Activated naive CD4-positive, alpha-beta T cell treated with anti-CD3 and anti-CD28 coated beads, Interleukin-2, amount 50 U/mL, for 16 hours (primary cell): ENCODE results near the gene NOS3.
A peak's percentile ranks its signal among the peaks of the same experiment; 100 is the strongest.
"Not testable (repeated sequence)": the region's sequence is repeated elsewhere in the genome, so short reads cannot be mapped to it uniquely, and the experiment has no call there.

ENCODE experiments used
- DNase-seq: peaks from one replicate; pipeline ENCODE4 v3.0.0-alpha.2; 2020

Gene NOS3

DNA sequence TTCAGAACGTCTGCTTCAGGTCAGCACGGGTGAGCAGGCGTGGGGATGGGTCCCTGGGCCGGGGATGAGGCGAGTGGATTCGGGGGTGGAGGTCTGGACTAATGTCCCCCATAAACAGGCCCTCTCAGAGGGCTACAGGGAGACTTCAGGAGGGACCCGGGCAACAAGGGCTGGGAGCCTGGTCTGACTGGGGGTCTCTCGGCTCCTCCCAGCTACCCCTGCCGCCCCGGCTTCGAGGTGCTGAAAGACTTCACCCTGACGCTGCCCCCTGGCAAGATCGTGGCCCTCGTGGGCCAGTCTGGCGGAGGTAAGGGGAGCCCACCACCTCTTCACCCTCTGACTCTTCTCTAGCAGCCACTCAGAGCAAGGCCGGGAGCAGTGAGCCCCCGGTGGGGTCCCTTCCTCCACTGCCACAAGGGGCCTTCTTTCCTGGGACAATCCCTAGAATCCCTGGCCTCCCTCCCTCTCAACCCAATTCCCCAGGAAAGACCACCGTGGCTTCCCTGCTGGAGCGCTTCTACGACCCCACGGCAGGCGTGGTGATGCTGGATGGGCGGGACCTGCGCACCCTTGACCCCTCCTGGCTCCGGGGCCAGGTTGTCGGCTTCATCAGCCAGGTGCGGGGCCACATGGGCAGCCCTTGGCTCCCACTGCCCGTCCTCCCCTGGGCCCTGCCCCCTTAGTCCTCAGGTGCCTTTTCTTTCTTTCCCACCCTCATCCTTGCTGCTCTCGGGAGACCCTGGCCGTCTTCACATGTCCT lies 50.0 kb downstream of the NOS3 start:
- no peak for DNase-seq

DNA sequence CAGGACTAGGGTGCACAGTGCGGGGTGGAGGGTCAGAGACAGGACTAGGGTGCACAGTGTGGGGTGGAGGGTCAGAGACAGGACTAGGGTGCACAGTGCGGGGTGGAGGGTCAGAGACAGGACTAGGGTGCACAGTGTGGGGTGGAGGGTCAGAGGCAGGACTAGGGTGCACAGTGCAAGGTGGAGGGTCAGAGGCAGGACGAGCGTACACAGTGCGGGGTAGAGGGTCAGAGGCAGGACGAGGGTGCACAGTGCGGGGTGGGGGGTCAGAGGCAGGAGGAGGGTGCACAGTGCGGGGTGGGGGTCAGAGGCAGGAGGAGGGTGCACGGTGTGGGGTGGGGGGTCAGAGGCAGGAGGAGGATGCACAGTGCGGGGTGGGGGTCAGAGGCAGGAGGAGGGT lies 52.6 kb downstream of the NOS3 start:
- DNase-seq: not testable (repeated sequence)

DNA sequence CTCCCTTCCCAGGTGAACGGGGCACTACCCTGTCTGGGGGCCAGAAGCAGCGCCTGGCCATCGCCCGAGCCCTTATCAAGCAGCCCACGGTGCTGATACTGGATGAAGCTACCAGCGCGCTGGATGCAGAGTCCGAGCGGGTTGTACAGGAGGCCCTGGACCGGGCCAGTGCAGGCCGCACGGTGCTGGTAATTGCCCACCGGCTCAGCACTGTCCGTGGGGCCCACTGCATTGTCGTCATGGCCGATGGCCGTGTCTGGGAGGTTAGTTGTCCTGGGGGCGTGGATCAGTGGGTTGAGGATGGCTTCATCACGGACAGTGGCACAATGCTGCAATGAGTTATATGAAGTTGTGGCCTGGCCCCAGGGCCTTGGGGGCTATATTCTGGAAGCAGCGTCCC lies 53.1 kb downstream of the NOS3 start:
- DNase-seq: no peak

DNA sequence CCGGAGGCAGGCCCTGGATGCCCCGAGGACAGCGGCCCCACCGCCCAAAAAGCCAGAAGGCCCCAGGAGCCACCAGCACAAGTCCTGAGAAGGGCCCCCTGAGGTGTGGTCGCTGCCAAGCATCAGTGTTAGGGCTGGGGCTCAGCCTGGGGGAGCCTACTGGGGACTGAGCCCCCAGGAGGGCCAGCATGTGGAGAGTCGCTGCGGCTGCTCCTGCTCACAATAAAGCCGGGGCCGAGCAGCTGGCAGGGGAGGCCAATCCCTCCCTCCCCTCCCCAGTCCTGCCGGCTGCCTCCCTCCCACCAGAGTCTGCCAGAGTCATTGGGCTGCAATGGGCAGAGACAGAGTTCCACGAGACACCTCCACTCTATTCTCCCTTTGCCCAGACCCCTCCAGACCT lies 54.4 kb downstream of the NOS3 start:
- no peak for DNase-seq

DNA sequence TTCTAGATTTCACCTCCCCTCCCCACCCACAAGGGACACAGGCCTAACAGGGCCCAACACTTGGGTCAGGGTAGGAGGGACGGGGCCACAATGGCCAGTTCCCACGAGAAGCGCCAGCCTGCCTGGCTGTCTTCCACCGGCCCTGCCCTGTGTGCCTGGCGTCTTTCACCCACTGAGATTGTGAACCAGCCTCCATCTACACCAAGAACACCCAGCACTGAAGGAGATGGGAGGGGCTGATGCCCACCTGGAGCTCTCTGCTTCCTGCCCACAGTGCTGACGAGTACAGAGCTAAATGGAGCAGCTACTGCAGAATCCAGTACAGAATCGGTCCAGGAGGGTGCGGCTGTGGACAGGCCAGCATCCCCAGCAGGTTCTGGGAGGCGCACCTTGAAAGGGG lies 55.1 kb downstream of the NOS3 start:
- DNase-seq: no peak

DNA sequence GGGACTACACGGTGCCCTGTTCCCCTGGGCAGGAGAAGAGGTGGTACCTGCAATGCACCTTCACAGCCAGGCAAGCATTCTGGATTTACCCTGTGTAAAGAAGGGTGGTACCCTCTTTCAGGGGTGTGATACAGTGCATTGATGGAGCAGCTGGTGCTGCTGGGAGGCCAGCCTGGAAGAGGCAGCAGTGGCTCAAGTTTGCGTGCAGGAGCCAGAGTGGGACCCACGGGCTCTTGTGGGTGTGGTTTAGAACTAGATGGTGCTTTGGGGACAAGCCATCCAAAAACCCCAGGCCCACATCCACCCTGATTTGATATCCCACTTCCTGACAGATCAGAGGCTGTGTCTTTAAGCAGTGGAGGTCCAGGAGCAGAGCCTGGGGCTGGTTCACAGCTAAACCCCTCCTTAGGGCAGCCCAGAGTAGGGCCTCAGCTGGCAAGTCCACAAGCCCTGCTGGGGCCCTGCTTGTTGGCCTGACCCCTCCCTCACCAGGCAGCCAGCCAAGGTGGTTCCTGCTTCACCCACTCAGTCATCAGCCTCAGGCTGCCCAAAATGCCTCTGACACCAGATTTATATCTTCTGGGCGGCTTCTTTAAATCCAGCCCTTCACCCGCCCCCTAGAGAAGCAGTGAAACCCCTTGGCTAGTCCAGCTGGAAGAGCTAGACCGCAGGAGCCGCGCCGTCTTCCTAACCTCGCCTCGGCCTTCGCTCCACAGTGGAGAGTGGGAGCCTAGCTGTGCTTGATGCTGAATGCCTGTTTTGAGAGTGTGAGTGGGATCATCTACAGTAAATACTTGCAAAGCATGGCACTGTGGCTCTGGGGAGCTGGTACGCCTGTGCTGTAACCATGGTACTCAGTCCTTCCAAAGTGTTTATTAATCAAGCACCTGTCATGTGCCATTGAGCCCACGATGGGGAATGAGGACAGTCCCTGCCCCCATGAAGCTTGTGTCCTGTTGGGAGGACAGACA lies 56.1 kb downstream of the NOS3 start:
- no peak for DNase-seq

DNA sequence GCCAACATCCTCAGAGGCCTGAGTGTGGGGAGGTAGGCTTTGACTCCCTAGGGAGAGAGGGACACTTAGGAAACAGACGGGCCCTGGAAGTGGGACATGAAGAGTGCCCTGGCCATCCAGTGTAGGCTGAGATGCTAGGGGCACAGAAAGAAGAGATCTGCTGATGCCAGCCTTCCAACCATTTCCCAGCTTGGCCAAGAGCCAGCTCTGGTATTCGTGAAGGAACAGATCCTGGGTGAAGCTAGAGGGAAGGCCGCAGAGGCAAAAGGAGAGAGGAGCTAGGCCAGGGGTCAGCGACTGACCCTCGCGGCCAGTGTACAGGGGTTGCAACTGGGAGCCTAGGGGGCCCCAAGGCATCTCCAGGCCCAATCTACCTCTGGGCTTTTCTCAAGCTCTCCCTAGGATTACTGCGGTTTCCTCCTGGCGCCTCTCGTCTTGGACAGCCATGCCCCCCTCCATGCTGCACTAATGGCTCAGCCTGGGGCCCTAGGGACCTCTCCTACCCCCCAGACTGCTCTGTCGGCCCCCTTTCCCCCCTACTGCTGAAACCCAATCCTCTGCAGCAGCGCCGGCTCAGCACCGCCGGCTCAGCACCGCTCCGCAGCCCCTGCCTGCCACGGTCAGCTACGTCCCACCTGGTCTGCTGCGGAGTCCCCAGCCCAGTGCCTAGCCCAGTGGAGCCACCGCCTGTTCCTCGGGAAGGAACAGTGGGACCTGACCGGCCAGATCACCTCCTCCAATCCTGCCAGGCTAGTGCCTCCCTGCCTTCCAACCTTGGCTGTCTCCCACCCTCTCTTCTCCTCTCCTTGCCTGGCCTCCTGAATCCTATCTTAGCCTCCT lies 57.4 kb downstream of the NOS3 start, which contains the start of gene ASIC3:
Gene ASIC3 (plus strand): TSS at position 556 of the 840 bp plus-strand sequence. CDS start 355 bp downstream, outside the sequence.
- DNase-seq: no peak

DNA sequence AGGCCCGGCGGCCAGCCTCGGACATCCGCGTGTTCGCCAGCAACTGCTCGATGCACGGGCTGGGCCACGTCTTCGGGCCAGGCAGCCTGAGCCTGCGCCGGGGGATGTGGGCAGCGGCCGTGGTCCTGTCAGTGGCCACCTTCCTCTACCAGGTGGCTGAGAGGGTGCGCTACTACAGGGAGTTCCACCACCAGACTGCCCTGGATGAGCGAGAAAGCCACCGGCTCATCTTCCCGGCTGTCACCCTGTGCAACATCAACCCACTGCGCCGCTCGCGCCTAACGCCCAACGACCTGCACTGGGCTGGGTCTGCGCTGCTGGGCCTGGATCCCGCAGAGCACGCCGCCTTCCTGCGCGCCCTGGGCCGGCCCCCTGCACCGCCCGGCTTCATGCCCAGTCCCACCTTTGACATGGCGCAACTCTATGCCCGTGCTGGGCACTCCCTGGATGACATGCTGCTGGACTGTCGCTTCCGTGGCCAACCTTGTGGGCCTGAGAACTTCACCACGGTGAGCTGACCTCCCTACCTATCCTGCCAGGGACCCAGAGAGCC lies 58.2 kb downstream of the NOS3 start:
- no peak for DNase-seq

DNA sequence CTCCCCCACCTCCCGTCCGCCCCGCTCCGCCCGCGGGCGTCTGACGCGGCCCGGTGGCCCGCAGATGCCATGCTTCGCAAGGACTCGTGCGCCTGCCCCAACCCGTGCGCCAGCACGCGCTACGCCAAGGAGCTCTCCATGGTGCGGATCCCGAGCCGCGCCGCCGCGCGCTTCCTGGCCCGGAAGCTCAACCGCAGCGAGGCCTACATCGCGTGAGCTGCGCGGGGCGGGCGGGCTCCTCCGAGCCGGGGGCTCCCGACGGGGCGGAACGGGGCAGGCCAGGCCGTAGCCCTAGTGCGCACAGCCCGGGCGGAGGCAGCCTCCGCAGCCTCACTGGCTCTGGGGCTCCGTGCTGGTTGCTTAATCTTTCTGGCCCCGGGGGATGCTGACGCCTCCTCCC lies 60.3 kb downstream of the NOS3 start:
- peak; percentile 66 for DNase-seq

DNA sequence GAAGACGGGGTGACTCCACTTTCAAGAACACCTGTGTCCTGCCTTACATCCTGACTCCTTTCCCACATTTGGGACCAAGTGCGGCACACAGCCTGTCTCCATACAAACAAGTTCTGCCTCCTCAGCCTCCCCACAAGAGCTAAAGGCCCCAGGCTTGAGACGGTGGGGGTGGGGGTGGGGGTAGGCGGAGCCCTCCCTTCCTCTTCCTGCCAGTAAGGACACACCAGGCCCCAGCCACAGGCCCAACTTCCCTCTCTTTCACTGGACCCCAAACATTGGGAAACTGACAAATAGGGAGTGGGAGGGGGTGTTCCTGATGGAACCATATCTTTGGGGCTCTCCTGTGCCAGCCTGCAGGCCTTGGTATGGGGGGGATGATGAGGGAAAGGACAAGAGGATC lies 62.3 kb downstream of the NOS3 start:
- no peak for DNase-seq

DNA sequence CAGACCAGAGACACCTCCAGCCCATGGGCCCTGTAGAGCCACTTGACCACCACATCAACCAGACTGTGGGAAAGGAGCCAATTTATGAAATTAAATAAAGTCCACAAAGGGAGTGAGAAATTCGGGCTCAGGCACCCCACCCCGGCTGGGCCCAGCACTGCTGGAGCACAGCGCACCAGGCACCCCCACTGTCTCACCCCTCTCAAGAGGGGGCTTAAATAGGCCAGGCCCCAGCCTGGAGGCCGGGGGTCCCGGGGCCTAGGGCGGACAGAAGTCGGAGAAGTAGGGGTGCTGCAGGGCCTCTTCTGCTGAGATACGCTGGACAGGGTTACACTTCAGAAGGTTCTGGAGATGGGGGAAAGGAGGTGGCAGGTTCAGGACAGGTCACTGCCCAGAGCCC lies 62.9 kb downstream of the NOS3 start:
- no peak for DNase-seq

DNA sequence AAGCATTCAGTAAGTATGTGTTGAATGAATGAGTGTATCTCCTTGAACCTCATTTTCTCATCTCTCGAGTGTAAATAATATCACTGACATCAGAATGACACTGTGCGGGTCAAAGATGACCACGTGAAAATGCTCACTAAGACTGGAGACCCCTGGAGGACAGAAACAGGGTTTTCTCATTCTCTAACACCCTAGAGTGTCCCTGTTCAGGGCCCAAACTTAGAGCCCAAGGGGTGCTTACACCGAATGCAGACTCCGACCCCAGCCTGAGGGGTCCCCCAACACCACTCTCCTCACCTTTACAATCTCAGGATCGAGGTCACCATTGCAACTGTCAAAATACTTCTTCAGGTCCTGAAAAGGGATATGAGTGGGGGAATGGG lies 65.5 kb downstream of the NOS3 start:
- no peak for DNase-seq

DNA sequence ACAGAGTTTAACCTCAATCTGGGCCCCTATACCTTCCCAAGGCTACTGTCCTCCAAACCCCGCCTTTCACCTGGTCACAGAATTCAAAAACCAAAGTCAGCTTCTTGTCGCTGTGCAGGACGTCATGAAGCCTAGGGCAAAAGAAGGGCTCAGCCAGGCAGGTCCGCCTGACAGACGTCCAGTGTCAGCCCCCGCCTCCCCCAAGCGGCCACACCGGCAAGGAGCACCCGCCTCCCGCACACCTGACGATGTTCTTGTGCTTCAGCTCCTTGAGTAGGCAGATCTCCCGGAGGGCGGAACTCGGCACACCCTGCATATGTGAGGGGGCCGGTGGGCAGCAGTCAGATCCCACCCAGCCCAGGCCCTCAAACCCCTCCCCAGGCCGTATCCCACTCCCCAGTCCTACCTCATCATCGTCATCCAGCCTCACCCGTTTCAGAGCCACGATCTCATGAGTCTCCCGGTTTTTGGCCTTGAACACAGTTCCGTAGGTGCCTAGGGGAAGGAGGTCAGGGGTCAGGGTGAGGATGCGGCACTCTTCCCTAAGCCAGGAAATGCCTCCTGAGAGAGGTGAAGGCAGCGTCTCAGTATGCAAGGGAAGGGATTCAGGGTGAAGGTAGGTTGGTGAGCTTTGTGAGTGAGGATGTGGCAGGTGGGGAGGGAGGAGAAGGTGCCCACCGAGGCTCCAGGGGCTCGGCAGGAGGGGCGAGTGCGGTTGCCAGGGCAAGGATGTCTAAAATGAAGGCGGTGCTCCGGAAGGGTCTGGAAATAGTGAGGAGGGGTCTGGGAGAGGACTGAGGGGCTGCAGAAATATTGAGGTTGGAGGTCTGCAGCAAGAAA lies 66.1 kb downstream of the NOS3 start:
- no peak for DNase-seq

DNA sequence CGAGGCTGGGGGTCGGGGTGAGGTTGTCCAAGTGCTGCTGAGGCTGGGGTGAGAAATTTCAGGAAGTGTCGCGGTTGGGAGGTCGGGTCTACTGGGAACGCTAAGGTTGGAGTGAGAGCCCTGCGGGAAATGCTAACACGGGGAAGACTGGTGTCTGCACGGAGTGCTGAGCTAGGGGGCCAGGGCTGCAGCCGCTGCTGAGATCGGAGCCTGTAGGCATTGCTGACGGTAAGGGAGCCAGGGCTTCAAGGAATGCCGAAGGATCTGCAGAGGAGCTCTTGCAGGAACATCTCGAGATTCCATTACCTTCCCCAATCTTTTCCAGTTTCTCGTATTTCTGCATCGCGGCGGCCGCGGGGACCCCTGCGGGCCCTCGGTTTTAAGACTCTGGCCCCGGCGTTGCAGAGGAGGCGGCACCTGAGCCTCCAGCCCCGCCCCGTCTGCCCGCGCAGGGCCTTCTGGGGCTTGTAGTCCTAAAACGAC lies 66.7 kb downstream of the NOS3 start, which contains the start of gene CDK5:
Gene CDK5 (minus strand): TSS at position 392 of the 483 bp plus-strand sequence. CDS start 49 bp downstream, at position 343.
- no peak for DNase-seq

DNA sequence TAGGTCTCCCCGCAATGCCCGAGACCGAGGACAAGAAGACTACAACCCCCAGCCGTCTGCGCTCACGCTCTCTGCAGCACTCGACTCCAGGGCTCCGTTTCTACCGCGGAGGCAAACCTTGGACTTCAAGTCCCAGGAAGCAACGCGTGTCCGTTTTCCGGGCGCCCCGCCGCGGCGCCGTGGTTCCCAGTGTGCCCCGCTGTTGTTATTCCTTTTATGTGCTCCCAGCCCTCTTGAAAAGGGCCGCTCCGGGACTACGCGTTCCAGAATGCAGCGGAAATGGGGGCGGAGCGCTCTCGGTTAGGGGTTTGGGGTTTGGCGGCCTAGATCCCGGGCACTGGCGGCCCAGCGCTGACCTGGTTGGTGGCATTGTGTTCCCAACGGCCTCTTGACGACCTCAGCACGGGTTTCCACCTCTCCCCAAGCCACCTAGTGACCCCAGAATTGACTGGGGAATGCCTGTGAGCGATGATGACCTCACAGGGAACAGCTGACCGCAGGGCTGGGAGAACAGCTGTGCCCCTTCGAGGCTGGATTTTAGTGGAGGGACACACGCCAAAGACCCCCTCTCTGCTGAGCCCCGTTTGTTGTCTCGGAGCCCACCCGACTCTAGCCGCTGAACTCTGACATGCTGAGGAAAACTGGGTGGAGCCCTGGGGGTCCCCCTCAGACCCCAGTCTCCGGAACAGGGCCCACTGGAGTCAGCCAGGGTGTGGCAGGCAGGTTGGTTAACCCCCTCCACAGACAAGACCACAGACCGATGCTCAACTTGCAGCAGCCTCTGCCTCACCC lies 67.4 kb downstream of the NOS3 start:
- DNase-seq: peak; percentile 97

DNA sequence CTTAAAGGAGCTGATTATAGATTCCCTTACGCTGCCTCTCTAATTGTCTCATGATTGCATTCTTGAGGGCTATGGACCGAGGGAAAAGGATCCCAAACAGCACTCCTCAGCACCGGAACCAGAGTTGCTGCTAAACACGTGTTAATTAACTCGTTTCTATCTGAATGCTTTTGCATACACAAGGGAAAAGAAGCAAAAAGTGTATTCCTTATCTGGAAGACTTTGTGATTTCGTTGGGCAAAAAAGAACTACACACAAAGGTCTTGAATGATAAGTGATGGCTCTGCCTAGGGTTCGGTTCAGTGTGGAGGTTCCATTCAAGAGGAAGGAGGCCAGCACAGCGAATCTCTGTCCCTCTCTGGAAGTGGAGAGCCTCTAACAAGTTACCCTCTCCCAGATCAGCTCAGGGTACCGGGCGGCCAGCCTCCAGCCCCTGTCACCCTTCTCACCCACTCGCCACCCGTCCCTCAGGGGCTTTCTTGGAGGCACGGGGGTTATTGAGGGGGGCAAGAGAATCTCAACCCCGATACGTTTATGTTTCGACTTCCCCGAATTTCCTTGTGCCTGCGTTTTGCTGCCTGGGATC lies 68.1 kb downstream of the NOS3 start:
- no peak for DNase-seq

DNA sequence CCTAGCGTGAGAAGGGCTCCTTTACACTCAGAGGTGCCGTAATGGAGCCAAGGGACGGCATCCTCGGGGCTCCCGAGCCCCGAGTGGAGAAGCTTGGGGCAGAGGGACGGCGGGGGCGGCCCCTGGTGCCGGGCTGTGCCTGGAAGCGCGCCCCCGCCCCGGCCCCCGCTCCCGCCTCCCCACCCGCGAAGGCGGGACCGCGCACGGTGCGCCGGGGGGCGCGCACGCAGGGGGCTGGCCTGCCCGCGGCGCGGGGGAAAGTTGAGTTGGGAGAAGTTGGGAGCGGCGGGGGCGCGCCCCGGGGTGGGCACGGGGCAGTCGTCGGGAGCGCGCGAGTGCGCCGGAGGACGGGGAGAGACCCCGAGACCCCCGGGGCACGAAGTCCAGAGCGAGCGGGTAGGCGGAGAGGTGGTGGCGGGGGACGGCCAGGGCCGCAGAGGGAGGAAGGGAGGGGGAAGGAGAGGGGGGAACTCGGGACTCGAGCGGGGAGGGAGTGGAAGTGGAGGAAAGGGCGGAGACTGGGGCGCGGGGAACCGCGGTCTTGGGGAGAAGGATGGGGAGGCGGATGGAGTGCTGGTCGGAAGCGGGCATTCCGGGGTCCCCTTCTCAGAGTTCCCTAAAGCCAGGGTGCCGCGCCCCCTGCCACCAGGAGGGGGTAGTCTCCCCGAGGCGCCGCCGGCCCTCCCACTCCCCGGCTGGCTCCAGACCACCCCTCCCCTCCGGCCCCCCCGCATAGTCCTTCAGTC lies 68.7 kb downstream of the NOS3 start, which contains the start of gene SLC4A2:
Gene SLC4A2 (plus strand): TSS at position 223 of the 746 bp plus-strand sequence. CDS start 2,399 bp downstream, outside the sequence.
- DNase-seq: peak; percentile 76

DNA sequence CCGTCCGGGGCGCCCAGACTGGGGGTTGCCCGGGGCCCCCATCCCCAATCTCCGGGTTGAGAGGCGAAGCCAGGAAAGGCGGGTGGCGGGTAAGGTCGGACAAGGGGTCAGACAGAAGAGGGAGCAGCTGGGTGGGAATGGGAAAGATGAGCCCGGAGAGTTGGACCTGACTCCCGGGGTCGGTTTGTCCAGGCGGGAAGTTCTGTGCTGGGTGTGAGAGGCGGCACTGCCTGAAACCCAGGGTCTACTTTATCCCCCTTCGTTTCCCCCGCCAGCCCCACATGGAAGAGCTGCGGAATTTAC lies 69.2 kb downstream of the NOS3 start:
- DNase-seq: no peak
